Measurements from ENCODE around the gene CYP24A1.

Gene CYP24A1

GRCh38 chr20:54155736-54156317, 18.0 kb downstream of the CYP24A1 start:
- no peak for DNase-seq

GRCh38 chr20:54154439-54154838, 19.3 kb downstream of the CYP24A1 start:
- no peak for DNase-seq

GRCh38 chr20:54153847-54154246, 19.9 kb downstream of the CYP24A1 start:
- no peak for DNase-seq

GRCh38 chr20:54153041-54153327, 20.8 kb downstream of the CYP24A1 start:
- DNase-seq = no peak

GRCh38 chr20:54152227-54153040, 21.4 kb downstream of the CYP24A1 start:
- DNase-seq = no peak

GRCh38 chr20:54151511-54152226, 22.1 kb downstream of the CYP24A1 start:
- DNase-seq = no peak

GRCh38 chr20:54151075-54151439, 22.7 kb downstream of the CYP24A1 start:
- no peak for DNase-seq

- no peak for DNase-seq
Observed at GRCh38 chr20:54149765-54150264, 24.0 kb downstream of the CYP24A1 start.

- DNase-seq = no peak
Observed at GRCh38 chr20:54148947-54149764, 24.6 kb downstream of the CYP24A1 start.

GRCh38 chr20:54146672-54147071, 27.1 kb downstream of the CYP24A1 start:
- DNase-seq = no peak

- no peak for DNase-seq
Observed at GRCh38 chr20:54144847-54145414, 28.9 kb downstream of the CYP24A1 start.

- no peak for DNase-seq
Observed at GRCh38 chr20:54140927-54141566, 32.7 kb downstream of the CYP24A1 start.

- no peak for DNase-seq
Observed at GRCh38 chr20:54140486-54140885, 33.3 kb downstream of the CYP24A1 start.

- DNase-seq = no peak
Observed at GRCh38 chr20:54140067-54140466, 33.7 kb downstream of the CYP24A1 start.

GRCh38 chr20:54139188-54139587, 34.6 kb downstream of the CYP24A1 start:
- no peak for DNase-seq

- no peak for DNase-seq
Observed at GRCh38 chr20:54138427-54138826, 35.4 kb downstream of the CYP24A1 start.

- no peak for DNase-seq
Observed at GRCh38 chr20:54137115-54137514, 36.7 kb downstream of the CYP24A1 start.

GRCh38 chr20:54134445-54135220, 39.2 kb downstream of the CYP24A1 start:
- DNase-seq = no peak

- DNase-seq = no peak
Observed at GRCh38 chr20:54133434-54134427, 40.1 kb downstream of the CYP24A1 start.

Measured in NCI-H2107 (cell line).